CD4-positive, alpha-beta T cell (primary cell): Measurements from ENCODE around the gene ELMO1. TPM values are rescaled to one million over a fixed set of nuclear protein-coding genes. Genes with fewer than 3 reads are reported as not detected.

ENCODE experiments used
- ATAC-seq: fragments of 200-7000 bp; cut with Tn5 transposase; one replicate; pipeline ENCODE4 v1.10.0; 2022; ENCODE audit warnings: mild to moderate bottlenecking; ENCODE audit not compliant: poor library complexity
- CTCF ChIA-PET: fragments of 350-600 bp; sonication (Branson Sonifier 250); formaldehyde crosslinking; loops from one replicate; lab custom pipeline; 2021; ENCODE audit warnings: antibody characterized with exemption, inconsistent platforms; lab: Charles Lee
- POLR2A ChIA-PET: fragments of 350-600 bp; sonication (Branson Sonifier 250); formaldehyde crosslinking; loops from one replicate; lab custom pipeline; 2021; ENCODE audit warnings: antibody characterized with exemption, inconsistent platforms; lab: Charles Lee
- DNase-seq, 14 experiments: peaks; one replicate each; pipeline ENCODE4 v3.0.0-alpha.2; 2013 to 2020; ENCODE audit warnings: mixed read lengths in 2 of 14
- H3K27ac ChIP-seq, 2 donors: one replicate each; pipeline versions ENCODE4 v1.5.1 to v1.7.0; 2013; ENCODE audit warnings: low read length in 2 of 2, low read depth in 1 of 2, mild to moderate bottlenecking in 1 of 2
- H3K27me3 ChIP-seq, 2 experiments: 1 replicate in 1 of 2; 2 replicates in 1 of 2; pipeline versions ENCODE4 v1.6.1 to v1.7.0; 2013; ENCODE audit warnings: low read length in 2 of 2, control low read depth in 1 of 2, mild to moderate bottlenecking in 1 of 2, moderate library complexity in 1 of 2; ENCODE audit not compliant: insufficient read depth in 2 of 2, control insufficient read depth in 1 of 2
- H3K36me3 ChIP-seq: one replicate; pipeline ENCODE4 v1.6.1; 2013; ENCODE audit warnings: low read length, control low read depth; ENCODE audit not compliant: insufficient read depth
- H3K4me1 ChIP-seq: one replicate; pipeline ENCODE4 v1.6.1; 2013; ENCODE audit warnings: low read length, control low read depth; ENCODE audit not compliant: insufficient read depth
- H3K4me3 ChIP-seq: one replicate; pipeline ENCODE4 v1.5.1; 2013; ENCODE audit warnings: mild to moderate bottlenecking, low read length, moderate library complexity
- H3K9me3 ChIP-seq, 2 experiments: 1 replicate in 1 of 2; 2 replicates in 1 of 2; pipeline versions ENCODE4 v1.6.1 to v1.7.0; 2013; ENCODE audit warnings: low read length in 2 of 2, mild to moderate bottlenecking in 2 of 2, control low read depth in 1 of 2, moderate library complexity in 1 of 2; ENCODE audit not compliant: control insufficient read depth in 1 of 2, insufficient read depth in 1 of 2
- H3K27ac Mint-ChIP-seq: one replicate; pipeline ENCODE4 v1.8.0; 2020; ENCODE audit warnings: mixed read lengths
- H3K27me3 Mint-ChIP-seq: one replicate; pipeline ENCODE4 v1.8.0; 2021; ENCODE audit warnings: mixed read lengths
- H3K36me3 Mint-ChIP-seq: one replicate; pipeline ENCODE4 v1.8.0; 2021; ENCODE audit warnings: low read depth, mixed read lengths
- H3K4me1 Mint-ChIP-seq: one replicate; pipeline ENCODE4 v1.8.0; 2021; ENCODE audit warnings: low read depth, mixed read lengths
- H3K4me3 Mint-ChIP-seq: one replicate; pipeline ENCODE4 v1.8.0; 2020; ENCODE audit warnings: mild to moderate bottlenecking, mixed read lengths
- H3K9me3 Mint-ChIP-seq: one replicate; pipeline ENCODE4 v1.8.0; 2020; ENCODE audit warnings: mixed read lengths
- CTCF ChIP-seq: fragments of 200-600 bp; IDR thresholded peaks from one replicate; pipeline ENCODE4 v1.8.0; 2022; ENCODE audit warnings: antibody characterized with exemption, mild to moderate bottlenecking
- intact Hi-C, 2 experiments: fragments of 100-400 bp; cut with DNase I in 1 of 2; cut with micrococcal nuclease in 1 of 2; formaldehyde crosslinking; loops; one replicate each; pipeline versions ENCODE4 v1.15.1 to v1.9.0; 2023 to 2025; cut with DNase I, micrococcal nuclease
- total RNA-seq, 174 experiments: library from RNA in 2 of 174; stranded (reverse) in 2 of 174; gene quantifications; one replicate each; pipeline ENCODE4 v1.2.3 and lab custom pipeline; 2021 to 2026

ELMO1 gene
- total RNA-seq, 2 experiments from 2014 or later, result 117 to 120 TPM

DNA sequence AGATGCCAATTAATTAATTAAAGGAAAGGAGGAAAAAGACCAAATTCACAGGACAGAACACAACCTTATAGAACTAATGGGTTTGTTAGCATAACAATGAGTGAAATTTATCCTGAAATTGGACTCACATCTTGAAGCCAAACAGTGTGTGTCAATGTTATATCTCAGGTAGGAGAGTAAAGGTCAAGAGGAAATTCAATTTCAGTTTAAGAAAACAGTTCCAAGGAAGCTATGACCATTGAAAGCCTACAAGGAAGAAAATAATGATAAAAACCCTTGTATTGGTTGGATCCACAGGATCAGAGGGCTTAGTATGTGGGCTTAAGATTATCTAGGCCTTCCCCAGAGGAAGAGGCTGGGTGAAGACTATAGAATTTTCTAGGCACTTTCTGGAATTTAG, 525.5 kb downstream of the ELMO1 start:
- Mint-ChIP-seq H3K9me3 (peaks cover 11% of the 10 kb centered on the region), H3K4me1 (peaks cover 14% of the 10 kb centered on the region), H3K4me3 (no peak overlapping the region), H3K27me3 (no peaks in the 10 kb centered on the region), H3K36me3 (peaks cover 64% of the 10 kb centered on the region), H3K27ac (no peak overlapping the region)
- H3K4me3 ChIP-seq, result no peak overlapping the region
- ChIA-PET POLR2A (no interaction called here), CTCF (no interaction called here)
- ATAC-seq, result no peak
- H3K27me3 ChIP-seq, result no peaks in the 10 kb centered on the region
- no peak for DNase-seq
- no peak overlapping the region for H3K27ac ChIP-seq
- peaks cover 0 to 6% of the 10 kb centered on the region in 2 experiments for H3K9me3 ChIP-seq
- no peak for TF ChIP-seq CTCF
- intact Hi-C loops, result no loop called here
- H3K4me1 ChIP-seq, result no peaks in the 10 kb centered on the region
- H3K36me3 ChIP-seq, result no peaks in the 10 kb centered on the region

DNA sequence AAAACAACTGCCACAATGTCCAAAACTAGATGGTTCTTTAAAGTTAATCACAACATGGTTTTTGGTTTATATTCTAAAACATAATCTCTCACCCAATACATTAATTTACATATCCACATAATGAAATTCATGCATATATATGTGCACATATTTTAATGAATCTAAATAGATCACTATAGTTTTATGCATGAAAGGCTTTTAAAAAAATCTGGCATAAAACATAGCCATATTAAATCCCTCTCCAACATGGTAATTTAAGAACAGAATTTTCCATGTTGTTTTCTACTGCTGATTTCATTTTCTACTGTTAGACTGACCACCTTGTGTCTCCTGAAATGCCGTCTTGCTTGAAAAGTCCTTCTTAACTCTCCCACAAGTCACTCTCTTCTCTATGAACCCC, 528.2 kb downstream of the ELMO1 start:
- no peak for ATAC-seq
- Mint-ChIP-seq H3K4me3 (no peak overlapping the region), H3K27me3 (no peaks in the 10 kb centered on the region), H3K9me3 (peaks cover 8% of the 10 kb centered on the region), H3K4me1 (peaks cover 6% of the 10 kb centered on the region), H3K27ac (no peak overlapping the region), H3K36me3 (peaks cover 56% of the 10 kb centered on the region)
- H3K9me3 ChIP-seq, result peaks cover 0 to 6% of the 10 kb centered on the region in 2 experiments
- ChIA-PET CTCF (no interaction called here), POLR2A (interaction anchor here (1.5 kb wide), 1 partner anchor 9 kb away, joined by 4 read pairs; no protein-coding TSS in a partner anchor)
- intact Hi-C loops, result no loop called here
- H3K27ac ChIP-seq, result no peak overlapping the region
- no peak overlapping the region for H3K4me3 ChIP-seq
- H3K27me3 ChIP-seq, result no peaks in the 10 kb centered on the region
- peaks cover 5% of the 10 kb centered on the region for H3K36me3 ChIP-seq
- H3K4me1 ChIP-seq, result no peaks in the 10 kb centered on the region
- no peak for DNase-seq
- TF ChIP-seq CTCF, result no peak

DNA sequence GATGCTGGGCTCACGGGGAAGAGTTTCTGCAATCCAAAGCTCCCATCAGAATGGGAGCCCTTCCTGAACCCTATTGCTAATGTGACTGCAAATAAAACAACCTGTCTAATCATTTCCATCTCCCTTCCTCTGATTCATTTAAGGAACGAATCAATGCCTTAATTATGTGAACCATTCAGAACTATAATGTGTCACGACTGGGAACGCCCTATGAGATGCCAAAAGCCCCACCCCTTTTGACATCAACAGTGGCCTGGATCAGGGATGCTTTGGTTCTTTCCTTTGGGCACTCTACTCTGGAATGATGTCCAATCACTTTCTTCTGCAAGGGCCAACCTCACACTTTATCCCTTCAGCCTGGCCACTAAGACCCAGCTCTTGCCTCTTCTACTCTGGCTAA, 528.9 kb downstream of the ELMO1 start:
- H3K4me3 ChIP-seq, result no peak overlapping the region
- ATAC-seq (no peak), DNase-seq (no peak)
- H3K27me3 ChIP-seq, result no peaks in the 10 kb centered on the region
- CTCF ChIA-PET, result no interaction called here
- peaks cover 5% of the 10 kb centered on the region for H3K36me3 ChIP-seq
- Mint-ChIP-seq H3K36me3 (peaks cover 56% of the 10 kb centered on the region), H3K27me3 (no peaks in the 10 kb centered on the region), H3K4me1 (peaks cover 6% of the 10 kb centered on the region), H3K4me3 (no peak overlapping the region), H3K9me3 (peaks cover 8% of the 10 kb centered on the region), H3K27ac (no peak overlapping the region)
- no peaks in the 10 kb centered on the region for H3K4me1 ChIP-seq
- intact Hi-C loops, result no loop called here
- no peak for TF ChIP-seq CTCF
- no peak overlapping the region for H3K27ac ChIP-seq
- POLR2A ChIA-PET, result interaction anchor here (1.5 kb wide), 1 partner anchor 10 kb away, joined by 4 read pairs; no protein-coding TSS in a partner anchor
- H3K9me3 ChIP-seq, result peaks cover 0 to 6% of the 10 kb centered on the region in 2 experiments
